HG02938 (cell line): Measurements from ENCODE around the gene UBAC2.
"Not testable (repeated sequence)": the region's sequence is repeated elsewhere in the genome, so short reads cannot be mapped to it uniquely, and the experiment has no call there.

Source experiments
- ATAC-seq: cut with Tn5 transposase; IDR thresholded peaks from one replicate; pipeline ENCODE4 v1.9.1; 2021; ENCODE audit warnings: mild to moderate bottlenecking, moderate library complexity; ENCODE audit not compliant: unreplicated experiment

The UBAC2 gene

DNA sequence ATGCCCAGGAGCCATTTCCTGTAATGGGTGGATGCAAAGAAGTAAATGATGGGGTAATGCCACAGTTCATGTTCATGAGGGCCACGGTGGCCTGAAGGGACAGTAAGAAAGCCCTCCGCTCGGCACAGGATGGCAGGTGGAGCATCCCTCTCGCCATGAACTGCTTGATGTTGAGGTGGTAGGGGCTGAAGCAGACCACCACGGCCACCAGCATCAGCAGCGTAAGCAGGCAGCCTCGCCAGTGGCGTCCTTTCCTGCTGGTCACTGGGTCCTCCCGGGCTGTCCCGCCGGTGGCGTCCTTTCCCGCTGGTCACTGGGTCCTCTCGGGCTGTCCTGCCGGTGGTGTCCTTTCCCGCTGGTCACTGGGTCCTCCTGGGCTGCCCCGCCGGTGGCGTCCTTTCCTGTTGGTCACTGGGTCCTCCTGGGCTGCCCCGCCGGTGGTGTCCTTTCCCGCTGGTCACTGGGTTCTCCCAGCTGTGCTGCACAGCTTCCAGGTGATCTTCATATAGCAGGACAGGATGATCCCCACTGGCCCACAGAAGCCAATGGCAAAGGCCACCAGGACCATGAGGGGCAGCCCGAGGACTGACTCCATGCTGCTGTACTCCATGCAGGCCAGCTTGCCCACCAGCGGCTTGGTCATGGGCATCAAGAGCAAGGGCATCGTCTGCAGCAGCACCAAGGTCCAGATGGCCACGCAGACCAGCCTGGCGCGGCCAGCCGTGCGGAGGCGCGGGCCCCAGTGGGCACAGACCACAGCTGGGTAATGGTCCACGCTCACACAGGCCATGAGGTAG lies 207.4 kb downstream of the UBAC2 start:
- no peak for ATAC-seq

- ATAC-seq, result no peak
Measured at GRCh38 chr13:99408703-99409000, 208.0 kb downstream of the UBAC2 start.

DNA sequence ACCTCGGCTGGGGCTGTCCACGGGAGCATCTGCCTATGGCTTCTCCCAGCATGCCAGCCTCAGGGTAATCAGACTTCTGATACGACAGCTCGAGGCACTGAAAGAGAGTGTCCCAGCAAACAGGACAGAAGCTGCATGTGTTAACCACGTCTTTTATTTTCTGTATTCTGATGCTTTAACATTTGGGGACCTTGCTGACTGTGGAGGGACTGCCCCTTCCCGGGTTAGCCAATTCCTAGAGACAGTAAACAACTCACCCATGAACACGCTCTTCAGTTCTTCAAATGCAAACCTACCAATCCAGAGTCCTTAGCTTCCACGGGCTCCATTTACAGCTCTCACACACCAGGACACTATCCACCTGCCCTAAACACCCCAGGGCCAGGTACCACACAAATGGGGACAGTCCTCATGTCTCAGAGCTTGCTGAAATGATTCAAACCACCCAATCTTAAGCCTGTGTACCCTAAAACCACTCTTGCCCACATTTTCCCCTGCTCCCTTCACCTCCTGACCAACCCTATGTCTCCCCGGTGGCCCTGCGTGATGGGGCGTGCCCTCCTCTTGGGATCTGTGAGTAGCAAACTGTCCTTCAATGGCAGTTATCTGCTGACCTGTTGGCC lies 208.9 kb downstream of the UBAC2 start:
- ATAC-seq, result not testable (repeated sequence)

GRCh38 chr13:99410646-99411475 lies 210.2 kb downstream of the UBAC2 start:
- ATAC-seq, result not testable (repeated sequence)

GRCh38 chr13:99412856-99413255 lies 212.2 kb downstream of the UBAC2 start:
- ATAC-seq, result no peak

- ATAC-seq, result no peak
Measured at GRCh38 chr13:99414048-99414995, 213.7 kb downstream of the UBAC2 start.

- ATAC-seq, result no peak
Measured at GRCh38 chr13:99415014-99415650, 214.5 kb downstream of the UBAC2 start.

DNA sequence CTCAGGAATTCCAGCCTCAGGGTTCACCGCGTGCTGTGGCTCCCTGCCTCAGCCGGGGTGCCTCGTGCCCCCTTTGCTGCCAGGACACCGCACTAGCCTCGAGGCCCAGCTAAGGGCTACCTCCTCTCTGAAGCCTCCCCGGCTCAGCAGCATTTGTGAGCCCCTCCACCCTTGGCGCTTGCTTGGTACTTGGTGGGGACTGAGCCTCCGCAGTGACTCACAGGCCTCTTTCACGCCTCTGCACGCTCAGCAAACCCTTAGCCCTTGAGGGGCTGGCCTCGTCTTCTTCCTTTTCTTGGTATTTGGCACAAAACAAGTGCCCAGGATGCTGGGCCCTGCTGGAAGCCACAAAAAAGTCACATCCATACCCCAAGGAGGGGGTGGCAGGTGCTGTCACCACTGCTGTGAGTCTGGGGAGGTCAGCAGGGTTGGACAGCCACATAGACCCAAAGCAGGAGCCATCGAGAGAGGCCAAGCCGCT lies 215.2 kb downstream of the UBAC2 start:
- no peak for ATAC-seq

GRCh38 chr13:99416411-99417121 lies 215.9 kb downstream of the UBAC2 start:
- no peak for ATAC-seq

DNA sequence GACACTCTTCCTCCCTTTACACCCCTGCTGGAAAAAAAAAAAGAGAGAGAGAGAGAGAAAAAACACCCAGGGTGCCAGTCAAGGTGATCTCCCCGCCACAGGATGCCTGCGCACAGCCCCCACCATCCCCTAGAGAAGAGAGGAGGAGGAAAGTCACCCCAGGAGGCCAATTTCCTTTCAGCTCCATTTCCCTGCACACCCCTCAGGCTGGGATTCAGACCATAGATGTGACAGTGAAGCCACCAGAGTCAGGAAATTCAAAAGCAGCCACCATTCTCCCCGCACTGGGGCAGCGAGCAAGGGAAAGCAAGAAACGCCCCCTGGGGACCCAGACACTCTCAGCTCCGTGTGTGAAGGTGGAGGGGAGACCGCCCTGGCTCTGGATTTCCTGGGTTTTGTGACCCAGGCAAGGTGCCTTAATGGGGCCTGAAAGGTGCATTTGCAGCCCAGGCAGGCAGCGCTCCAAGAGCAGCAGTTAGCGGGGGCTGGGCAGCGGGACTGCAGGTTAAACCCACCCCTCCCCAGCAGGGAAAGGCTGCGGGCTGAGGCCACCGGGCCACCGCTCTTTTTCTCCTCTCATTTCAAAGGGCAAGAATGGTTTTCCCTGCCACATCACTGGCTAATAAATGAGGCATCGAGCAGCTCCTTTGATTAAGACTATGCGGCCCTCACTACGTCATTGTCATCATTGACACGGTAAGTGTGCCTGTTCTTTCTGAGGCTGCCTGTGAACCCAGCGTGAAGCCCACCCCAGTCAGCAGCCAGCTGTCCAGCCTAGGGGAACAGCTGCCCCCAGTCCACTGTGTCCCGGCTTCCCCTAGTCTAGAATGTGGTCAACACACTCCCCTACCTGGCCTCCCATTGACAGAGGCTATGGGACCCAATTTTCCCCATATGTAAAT lies 216.8 kb downstream of the UBAC2 start:
- ATAC-seq, result no peak

- no peak for ATAC-seq
Measured at GRCh38 chr13:99418103-99418842, 217.6 kb downstream of the UBAC2 start.

GRCh38 chr13:99418843-99419140 lies 218.1 kb downstream of the UBAC2 start:
- no peak for ATAC-seq

GRCh38 chr13:99419591-99420243 lies 219.1 kb downstream of the UBAC2 start:
- no peak for ATAC-seq

DNA sequence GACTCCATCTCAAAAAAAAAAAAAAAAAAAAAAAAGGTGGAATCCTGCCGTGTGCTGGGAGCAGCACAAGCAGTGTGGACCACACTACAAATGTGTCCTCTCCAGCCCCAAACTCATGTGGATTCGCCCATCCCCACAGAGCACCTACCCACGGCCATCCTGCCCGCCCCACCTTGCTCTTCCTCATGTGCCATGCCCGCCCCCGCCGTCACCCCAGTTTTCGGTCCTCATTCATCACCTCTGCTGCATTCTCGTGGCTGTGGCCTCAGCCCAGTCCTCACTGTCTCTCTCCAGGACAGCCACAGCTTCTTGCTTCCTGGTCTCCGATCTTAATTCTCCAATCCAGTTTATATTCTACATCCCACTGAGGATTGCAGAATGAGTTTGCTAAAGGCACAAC lies 220.6 kb downstream of the UBAC2 start:
- ATAC-seq, result no peak

GRCh38 chr13:99421758-99422585 lies 221.3 kb downstream of the UBAC2 start:
- no peak for ATAC-seq

DNA sequence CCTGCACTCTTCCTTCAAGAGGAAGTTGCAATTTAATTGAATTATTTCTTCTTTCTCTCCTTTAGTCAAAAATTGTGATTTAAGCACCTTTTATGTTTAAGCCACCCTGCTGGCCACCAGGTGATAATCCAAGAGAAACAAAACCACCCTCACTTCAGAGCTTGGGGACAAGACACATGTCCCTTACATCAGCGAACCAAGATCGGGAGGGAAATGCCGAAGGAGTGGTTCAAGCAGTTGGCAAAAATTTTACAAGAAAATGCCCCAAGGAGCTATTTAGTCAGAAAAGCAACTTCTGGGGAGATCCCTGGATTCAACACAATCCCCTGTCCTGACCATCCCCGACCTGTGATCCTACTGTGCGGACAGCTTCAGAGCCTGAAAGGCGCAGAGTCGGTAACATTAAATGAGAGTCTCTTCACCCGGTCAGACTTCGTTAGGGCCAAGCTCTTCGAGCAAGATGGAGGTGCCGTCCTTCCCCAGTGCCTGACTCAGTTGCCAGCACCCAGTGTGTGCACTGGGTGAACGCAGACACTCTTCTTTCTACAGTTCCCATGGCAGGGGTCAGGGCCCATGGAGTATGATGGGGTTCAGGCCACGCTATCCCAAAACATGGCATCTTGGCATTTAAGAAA lies 222.0 kb downstream of the UBAC2 start:
- no peak for ATAC-seq
